HG02642 (cell line): ENCODE results near the gene CCDC177.
"Not testable (repeated sequence)": the region's sequence is repeated elsewhere in the genome, so short reads cannot be mapped to it uniquely, and the experiment has no call there.

Experiments used
- ATAC-seq: cut with Tn5 transposase; IDR thresholded peaks from one replicate; pipeline ENCODE4 v1.9.1; 2021; ENCODE audit warnings: mild to moderate bottlenecking; ENCODE audit not compliant: unreplicated experiment, poor library complexity

Gene CCDC177

GRCh38 chr14:69605738-69606137 is 31.1 kb upstream of the CCDC177 start:
- ATAC-seq, result no peak

- ATAC-seq, result no peak
These were observed 25.7 kb upstream of the CCDC177 start for GRCh38 chr14:69600304-69600891.

GRCh38 chr14:69599431-69599830 is 24.8 kb upstream of the CCDC177 start:
- not testable (repeated sequence) for ATAC-seq

DNA sequence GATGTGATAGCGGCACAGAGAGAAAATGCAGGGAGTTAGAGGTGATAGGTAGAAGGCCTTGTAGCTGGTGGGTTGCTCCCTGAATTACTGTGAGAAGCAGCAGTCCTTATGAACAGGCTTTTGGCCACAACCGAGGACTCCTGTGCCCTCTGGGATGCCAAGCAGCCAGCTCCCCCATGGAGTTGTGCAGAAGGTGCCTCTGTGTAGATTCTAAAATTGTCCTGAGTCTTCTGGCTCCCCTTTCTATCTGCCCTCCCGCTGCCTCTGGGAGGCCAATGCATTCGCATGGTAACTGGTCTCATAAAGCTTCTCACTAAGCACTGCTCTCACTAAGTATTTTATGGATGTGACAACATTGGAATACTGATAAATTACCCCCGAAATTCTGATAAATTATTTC is 20.7 kb upstream of the CCDC177 start:
- no peak for ATAC-seq

DNA sequence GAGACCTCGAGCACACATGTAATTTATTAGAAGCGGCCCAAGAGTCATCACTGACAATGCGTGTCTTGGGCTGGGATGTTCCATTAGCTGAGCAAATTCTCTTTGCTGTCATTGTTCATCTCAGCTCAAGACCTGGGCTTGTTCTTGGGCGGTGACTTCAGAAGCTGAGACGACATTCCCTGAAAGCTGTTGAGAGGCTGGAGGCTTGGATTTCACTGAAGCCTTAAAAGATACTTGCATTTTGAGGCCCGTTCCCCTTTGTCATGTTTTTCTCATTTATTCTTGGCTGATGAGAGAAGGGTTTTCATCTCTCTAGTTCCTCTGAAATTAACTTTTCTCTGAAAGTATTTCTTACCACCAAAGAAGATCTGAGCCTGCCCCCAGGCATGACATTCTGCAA is 20.2 kb upstream of the CCDC177 start:
- no peak for ATAC-seq

- no peak for ATAC-seq
These were observed 18.5 kb upstream of the CCDC177 start for GRCh38 chr14:69593018-69593677.

DNA sequence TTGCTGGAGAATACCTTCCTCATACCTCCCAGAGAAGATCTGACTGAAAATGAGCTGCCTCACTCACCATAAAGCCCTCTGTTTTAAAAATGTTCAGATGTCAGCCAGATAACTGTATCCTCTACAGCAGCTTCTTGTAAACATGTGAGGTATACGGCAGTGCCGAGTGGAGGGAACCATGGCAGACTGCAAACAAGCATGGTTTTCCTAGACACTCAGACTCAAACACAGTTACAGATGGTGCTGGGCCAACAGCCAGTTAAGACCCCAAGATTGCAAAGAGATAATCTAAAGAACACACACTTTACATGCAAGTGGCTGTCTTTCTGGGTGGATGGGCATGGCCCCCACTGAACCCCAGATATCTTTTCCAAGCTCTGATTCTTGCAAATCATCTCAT is 16.6 kb upstream of the CCDC177 start:
- ATAC-seq, result no peak

- no peak for ATAC-seq
These were observed 12.7 kb upstream of the CCDC177 start for GRCh38 chr14:69587389-69587788.

DNA sequence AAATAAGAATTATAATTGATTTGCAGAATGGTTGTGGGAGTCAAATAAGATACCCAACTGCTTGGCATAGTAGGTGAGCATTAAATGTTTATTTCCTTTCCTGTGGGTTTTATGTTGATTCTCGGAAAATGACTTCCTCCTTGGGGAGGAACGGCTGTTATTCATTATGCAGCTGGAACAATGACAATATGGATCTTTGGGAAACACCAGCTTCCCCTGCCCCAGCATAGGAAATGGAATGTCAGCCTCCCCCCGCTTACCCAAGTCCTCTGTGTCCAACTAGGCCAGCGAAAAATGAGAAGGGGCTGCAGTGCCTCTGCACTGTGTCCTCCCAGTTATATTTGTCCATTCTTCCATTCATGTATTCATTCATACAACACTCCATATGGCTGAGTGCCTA is 11.7 kb upstream of the CCDC177 start:
- ATAC-seq, result no peak

- no peak for ATAC-seq
These were observed 9.7 kb upstream of the CCDC177 start for GRCh38 chr14:69584389-69584788.

DNA sequence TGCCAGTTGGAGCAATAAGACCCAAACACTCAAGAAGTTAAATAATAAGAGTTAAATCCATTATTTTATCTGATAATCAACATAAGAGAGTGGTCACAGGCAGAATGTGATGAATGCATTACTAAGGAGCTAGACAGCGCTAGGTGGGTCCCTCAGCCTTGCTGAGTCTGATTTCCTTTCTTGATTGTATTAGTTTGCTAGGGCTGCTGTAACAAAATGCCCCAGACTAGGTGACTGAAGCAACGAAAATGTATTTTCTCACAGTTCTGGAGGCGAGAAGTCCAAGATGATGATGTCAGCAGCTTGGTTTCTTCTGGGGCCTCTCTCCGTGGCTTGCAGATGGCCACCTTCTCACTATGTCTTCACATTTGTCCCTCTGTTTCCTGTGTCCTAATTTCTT is 8.2 kb upstream of the CCDC177 start:
- ATAC-seq, result no peak

DNA sequence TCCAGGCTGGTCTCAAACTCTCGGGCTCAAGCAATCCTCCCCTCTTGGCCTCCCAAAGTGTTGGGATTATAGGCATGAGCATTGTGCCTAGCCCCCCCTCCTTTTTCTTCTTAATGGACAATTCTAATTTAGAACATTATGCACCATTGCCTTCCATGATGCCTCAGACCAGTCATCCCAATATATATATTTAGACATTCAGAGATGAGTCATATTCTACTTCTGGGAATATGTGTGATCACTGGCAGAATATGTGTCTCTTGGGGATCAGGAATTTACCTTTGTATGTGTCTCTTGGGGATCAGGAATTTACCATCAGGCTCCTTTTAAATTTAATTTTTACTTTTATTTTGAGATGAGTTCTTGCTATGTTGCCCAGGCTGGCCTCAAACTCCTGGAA is 7.5 kb upstream of the CCDC177 start:
- ATAC-seq, result no peak

GRCh38 chr14:69581316-69581935 is 6.8 kb upstream of the CCDC177 start:
- no peak for ATAC-seq

DNA sequence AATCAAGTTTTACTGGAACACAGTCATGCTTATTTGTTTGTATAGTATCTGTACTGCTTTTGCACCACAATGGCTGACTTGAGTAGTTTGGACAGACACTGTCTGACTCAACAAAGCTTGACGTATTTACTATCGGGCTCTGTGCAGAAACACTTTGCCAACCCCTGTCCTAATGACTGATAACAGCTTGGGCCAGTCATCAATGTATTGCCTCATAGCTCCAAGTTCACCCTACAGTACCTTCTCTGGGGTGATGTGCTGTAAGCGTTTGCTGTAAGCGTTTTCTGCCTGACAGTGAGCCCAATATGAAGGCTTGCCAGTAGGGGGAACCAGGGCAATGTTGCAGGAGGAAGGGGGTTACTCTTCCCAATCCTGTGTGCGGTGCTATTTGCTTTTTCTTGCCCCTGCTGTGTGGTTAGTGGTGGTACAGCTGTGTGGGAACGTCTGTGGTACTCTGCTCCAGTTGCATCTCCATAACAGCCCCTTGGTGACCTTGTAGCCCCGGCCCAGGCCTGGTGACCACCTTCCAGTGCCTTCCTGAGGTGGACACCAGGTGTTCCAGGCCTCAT is 5.4 kb upstream of the CCDC177 start:
- ATAC-seq, result no peak

DNA sequence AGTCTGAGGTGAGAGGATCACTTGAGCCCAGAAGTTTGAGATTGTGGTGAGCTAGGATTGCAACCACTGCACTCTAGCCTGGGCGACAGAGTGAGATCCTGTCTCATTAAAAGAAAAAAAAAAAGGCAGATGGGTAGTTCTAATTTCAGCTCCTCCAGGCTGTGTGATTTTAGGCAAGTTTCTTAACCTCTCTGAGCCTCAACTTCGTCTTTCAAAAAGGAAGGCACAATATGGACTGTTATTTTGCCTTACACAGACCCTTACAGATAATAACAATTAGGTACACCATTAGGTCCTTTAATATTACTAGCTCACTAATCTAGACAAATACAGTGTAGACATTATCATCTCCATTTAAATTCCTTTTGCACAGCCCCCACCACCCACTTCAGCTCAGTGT is 4.8 kb upstream of the CCDC177 start:
- ATAC-seq, result no peak

DNA sequence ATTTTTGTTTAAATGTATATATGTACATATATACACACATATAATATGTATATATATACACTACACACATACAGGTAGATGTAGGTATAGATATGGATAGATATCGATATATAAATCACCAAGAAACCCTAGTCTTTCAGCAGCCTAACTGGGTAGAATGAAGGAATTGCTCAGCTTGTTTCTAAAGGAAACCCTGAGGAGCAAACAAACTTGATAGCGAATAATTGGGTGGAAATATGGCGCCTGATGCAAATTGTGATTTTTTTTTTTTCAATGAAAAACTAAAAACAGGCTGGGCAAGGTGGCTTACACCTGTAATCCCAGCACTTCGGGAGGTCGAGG is 254 bp upstream of the CCDC177 start:
- ATAC-seq, result no peak

GRCh38 chr14:69573831-69574262 is 824 bp downstream of the CCDC177 start:
- no peak for ATAC-seq

GRCh38 chr14:69573205-69573830 is 1.4 kb downstream of the CCDC177 start:
- no peak for ATAC-seq

GRCh38 chr14:69572841-69573135 is 1.9 kb downstream of the CCDC177 start:
- no peak for ATAC-seq

DNA sequence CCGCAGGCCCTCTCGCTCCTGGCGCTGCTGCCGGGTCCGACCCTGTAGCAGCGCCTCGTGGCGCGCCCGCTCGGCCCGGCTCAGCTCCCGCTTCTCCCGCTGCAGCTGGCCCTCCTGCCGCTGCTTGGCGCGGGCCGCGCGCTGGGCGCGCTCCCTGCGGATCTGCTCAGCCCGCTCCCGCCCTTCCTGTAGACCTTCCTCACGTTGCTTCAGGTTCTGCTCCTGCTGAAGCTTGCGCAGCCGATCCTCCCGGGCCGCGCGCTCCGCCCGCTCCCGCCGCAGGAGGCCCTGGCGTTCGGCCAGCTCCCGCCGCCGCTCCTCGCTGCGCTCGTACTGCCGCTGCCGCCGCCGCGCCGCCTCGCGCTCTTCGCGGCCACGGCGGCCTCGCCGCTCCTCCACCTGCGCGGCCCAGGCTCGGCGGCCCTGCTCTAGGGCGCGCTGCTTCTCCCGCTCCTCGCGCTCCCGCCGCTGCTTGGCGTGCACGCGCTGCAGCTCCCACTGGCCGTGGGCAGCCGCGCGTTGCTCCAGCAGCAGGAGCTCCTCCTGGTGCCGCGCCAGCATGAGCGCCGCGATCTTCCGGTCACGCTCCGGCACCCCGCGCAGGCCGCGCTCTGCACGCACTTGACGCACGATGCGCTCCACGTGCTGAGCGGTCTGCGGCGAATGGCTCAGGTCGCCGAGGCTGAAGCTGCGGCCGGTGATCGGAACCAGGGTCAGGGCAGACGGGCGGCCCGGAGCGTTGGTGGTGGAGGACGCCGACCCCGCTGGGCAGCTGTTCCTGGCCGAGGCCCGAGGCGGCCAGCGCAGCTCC is 2.4 kb downstream of the CCDC177 start:
- ATAC-seq, result no peak
